CD14-positive monocyte (primary cell): ENCODE results near the gene ADGRE3. TPM values are rescaled to one million over a fixed set of nuclear protein-coding genes. Genes with fewer than 3 reads are reported as not detected.

ENCODE experiments used
- DNase-seq, 3 donors: peaks; one replicate each; pipeline ENCODE4 v3.0.0-alpha.2; 2011 to 2022
- H2AFZ ChIP-seq: 2 replicates; pipeline ENCODE4 v1.6.0; 2012; ENCODE audit warnings: mild to moderate bottlenecking, low read depth, low read length, inconsistent platforms; ENCODE audit not compliant: insufficient read depth, poor library complexity, severe bottlenecking
- H3K27ac ChIP-seq, 2 donors: 1 replicate in 1 of 2; 2 replicates in 1 of 2; pipeline ENCODE4 v1.5.1; 2012 to 2013; ENCODE audit warnings: low read length in 2 of 2, control low read depth in 1 of 2, inconsistent platforms in 1 of 2, low read depth in 1 of 2, mild to moderate bottlenecking in 1 of 2
- H3K27me3 ChIP-seq, 2 donors: one replicate each; pipeline versions ENCODE4 v1.6.0 to v1.6.1; 2011 to 2013; ENCODE audit warnings: low read length in 2 of 2; ENCODE audit not compliant: control insufficient read depth in 2 of 2, insufficient read depth in 2 of 2
- H3K36me3 ChIP-seq, 2 donors: replicated peaks in 1 of 2; 1 replicate in 1 of 2; 2 replicates in 1 of 2; pipeline versions ENCODE4 v1.5.1 to v1.6.1; 2012 to 2013; ENCODE audit warnings: low read length in 2 of 2, control low read depth in 1 of 2, inconsistent platforms in 1 of 2, mild to moderate bottlenecking in 1 of 2; ENCODE audit not compliant: insufficient read depth in 2 of 2, control insufficient read depth in 1 of 2
- H3K4me1 ChIP-seq, 2 donors: 1 replicate in 1 of 2; 2 replicates in 1 of 2; pipeline versions ENCODE4 v1.5.1 to v1.6.1; 2012 to 2013; ENCODE audit warnings: low read length in 2 of 2, control low read depth in 1 of 2, inconsistent platforms in 1 of 2, mild to moderate bottlenecking in 1 of 2, moderate library complexity in 1 of 2; ENCODE audit not compliant: insufficient read depth in 2 of 2, control insufficient read depth in 1 of 2
- H3K4me2 ChIP-seq: replicated peaks from 2 replicates; pipeline ENCODE3; 2012; ENCODE audit warnings: low read length, moderate library complexity, mild to moderate bottlenecking; ENCODE audit not compliant: poor library complexity, severe bottlenecking; ENCODE audit errors: extremely low read depth
- H3K4me3 ChIP-seq, 3 experiments: fragments of 200-600 bp in 1 of 3; sonication (generic) in 1 of 3; replicated peaks in 1 of 3; 1 replicate in 2 of 3; 2 replicates in 1 of 3; pipeline ENCODE4 v1.5.1; 2011 to 2013; ENCODE audit warnings: low read length in 3 of 3, mild to moderate bottlenecking in 3 of 3, control low read depth in 2 of 3, low read depth in 2 of 3, inconsistent platforms in 1 of 3, moderate library complexity in 1 of 3
- H3K79me2 ChIP-seq: 2 replicates; pipeline ENCODE4 v1.6.0; 2012; ENCODE audit warnings: mild to moderate bottlenecking, control low read depth, inconsistent platforms, low read length, moderate library complexity; ENCODE audit not compliant: insufficient read depth
- H3K9ac ChIP-seq: 2 replicates; pipeline ENCODE4 v1.6.0; 2017; ENCODE audit warnings: low read length, mild to moderate bottlenecking; ENCODE audit not compliant: insufficient read depth, poor library complexity, severe bottlenecking
- H3K9me3 ChIP-seq, 2 donors: replicated peaks in 1 of 2; 1 replicate in 1 of 2; 2 replicates in 1 of 2; pipeline versions ENCODE4 v1.5.1 to v1.6.1; 2012 to 2013; ENCODE audit warnings: low read length in 2 of 2, control low read depth in 1 of 2; ENCODE audit not compliant: control insufficient read depth in 1 of 2, insufficient read depth in 1 of 2
- H4K20me1 ChIP-seq: 2 replicates; pipeline ENCODE4 v1.6.0; 2012; ENCODE audit warnings: mild to moderate bottlenecking, low read length, control low read depth, moderate library complexity; ENCODE audit not compliant: insufficient read depth
- H3K27ac Mint-ChIP-seq, 7 donors: one replicate each; pipeline ENCODE4 v1.8.0; 2020; ENCODE audit warnings: mild to moderate bottlenecking in 7 of 7, mixed read lengths in 7 of 7, moderate library complexity in 6 of 7, inconsistent platforms in 2 of 7
- H3K27me3 Mint-ChIP-seq, 3 donors: one replicate each; pipeline ENCODE4 v1.8.0; 2021 to 2022; ENCODE audit warnings: low read depth in 3 of 3, mild to moderate bottlenecking in 3 of 3, mixed read lengths in 3 of 3, moderate library complexity in 3 of 3, inconsistent platforms in 1 of 3
- H3K36me3 Mint-ChIP-seq, 2 donors: one replicate each; pipeline ENCODE4 v1.8.0; 2020; ENCODE audit warnings: mixed read lengths in 2 of 2, inconsistent platforms in 1 of 2, mild to moderate bottlenecking in 1 of 2
- H3K4me1 Mint-ChIP-seq: one replicate; pipeline ENCODE4 v1.8.0; 2020; ENCODE audit warnings: mild to moderate bottlenecking, mixed read lengths
- H3K4me3 Mint-ChIP-seq, 2 donors: one replicate each; pipeline ENCODE4 v1.8.0; 2020; ENCODE audit warnings: mild to moderate bottlenecking in 2 of 2, mixed read lengths in 2 of 2, moderate library complexity in 1 of 2
- H3K9me3 Mint-ChIP-seq, 7 donors: one replicate each; pipeline ENCODE4 v1.8.0; 2020 to 2022; ENCODE audit warnings: mixed read lengths in 7 of 7, mild to moderate bottlenecking in 6 of 7, moderate library complexity in 6 of 7, inconsistent platforms in 2 of 7
- WGBS: methylation state at CpG from one replicate; pipeline ENCODE4 v1.1.5; 2013; ENCODE audit warnings: missing lambda C conversion rate; ENCODE audit not compliant: insufficient coverage; 5-methylcytosine and 5-hydroxymethylcytosine counted together
- intact Hi-C, 2 donors: fragments of 100-400 bp; cut with micrococcal nuclease; formaldehyde crosslinking; loops; one replicate each; pipeline versions ENCODE4 v1.15.0 to v1.15.1; 2023
- polyA plus RNA-seq, 3 donors: library from polyadenylated mRNA; depleted of rRNA in 1 of 3; unstranded in 2 of 3; stranded (reverse) in 1 of 3; fragments of 300-500 nt in 2 of 3; fragments of >200 nt in 1 of 3; fragmentation: Illumina TruSeq in 2 of 3; gene quantifications; 1 replicate in 2 of 3; 2 replicates in 1 of 3; pipeline ENCODE4 v1.2.3, GENCODE V29; 2012 to 2021
- TF ChIP-seq, protein P1 (sequence below): fragments of 200-600 bp; IDR thresholded peaks from one replicate; pipeline ENCODE4 v1.8.0; 2022; ENCODE audit warnings: antibody characterized with exemption, mild to moderate bottlenecking

Gene ADGRE3
- polyA plus RNA-seq, 3 donors, result 27.3 to 92.0 (median 28.3) TPM

DNA sequence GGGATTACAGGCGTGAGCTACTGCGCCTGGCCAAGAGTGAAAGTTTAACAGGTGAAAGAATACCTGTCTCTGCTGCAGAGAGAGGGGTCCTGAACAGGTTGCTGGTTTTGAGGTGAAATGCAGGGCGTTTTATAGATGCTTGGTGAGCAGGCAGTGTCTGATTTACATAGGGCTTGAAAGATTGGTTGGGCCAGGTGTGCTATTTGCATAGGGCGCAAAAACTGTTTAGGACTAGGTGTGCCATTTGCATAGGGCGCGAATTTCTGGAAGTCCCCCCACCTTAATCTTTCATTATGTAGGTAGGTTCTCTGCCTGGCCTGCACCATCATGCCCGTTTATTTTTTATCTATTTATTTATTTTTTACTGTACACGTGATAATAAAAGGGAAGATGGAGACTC lies 98.3 kb downstream of the ADGRE3 start:
- no peak overlapping the region for H3K4me3 ChIP-seq
- TF ChIP-seq, protein P1, sequence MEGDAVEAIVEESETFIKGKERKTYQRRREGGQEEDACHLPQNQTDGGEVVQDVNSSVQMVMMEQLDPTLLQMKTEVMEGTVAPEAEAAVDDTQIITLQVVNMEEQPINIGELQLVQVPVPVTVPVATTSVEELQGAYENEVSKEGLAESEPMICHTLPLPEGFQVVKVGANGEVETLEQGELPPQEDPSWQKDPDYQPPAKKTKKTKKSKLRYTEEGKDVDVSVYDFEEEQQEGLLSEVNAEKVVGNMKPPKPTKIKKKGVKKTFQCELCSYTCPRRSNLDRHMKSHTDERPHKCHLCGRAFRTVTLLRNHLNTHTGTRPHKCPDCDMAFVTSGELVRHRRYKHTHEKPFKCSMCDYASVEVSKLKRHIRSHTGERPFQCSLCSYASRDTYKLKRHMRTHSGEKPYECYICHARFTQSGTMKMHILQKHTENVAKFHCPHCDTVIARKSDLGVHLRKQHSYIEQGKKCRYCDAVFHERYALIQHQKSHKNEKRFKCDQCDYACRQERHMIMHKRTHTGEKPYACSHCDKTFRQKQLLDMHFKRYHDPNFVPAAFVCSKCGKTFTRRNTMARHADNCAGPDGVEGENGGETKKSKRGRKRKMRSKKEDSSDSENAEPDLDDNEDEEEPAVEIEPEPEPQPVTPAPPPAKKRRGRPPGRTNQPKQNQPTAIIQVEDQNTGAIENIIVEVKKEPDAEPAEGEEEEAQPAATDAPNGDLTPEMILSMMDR, result no peak
- H2AFZ ChIP-seq, result no peak overlapping the region
- Mint-ChIP-seq H3K36me3 (no peaks in the 10 kb centered on the region), H3K27me3 (peaks cover 0 to 2% (median 1%) of the 10 kb centered on the region in 3 donors), H3K4me3 (no peak overlapping the region), H3K27ac (no peak overlapping the region), H3K4me1 (peaks cover 23% of the 10 kb centered on the region), H3K9me3 (no peaks in the 10 kb centered on the region)
- H3K27me3 ChIP-seq, result no peaks in the 10 kb centered on the region
- H3K9me3 ChIP-seq, result no peaks in the 10 kb centered on the region
- 95% methylated on average over 2 of the region's 8 CpGs for WGBS
- intact Hi-C loops, result loop anchor here (5.0 to 10.0 kb wide), 3 partner anchors 41 to 198 kb away; partner anchors contain the start of gene ADGRE2 (in 1 of the 2)
- H3K27ac ChIP-seq, result no peak overlapping the region
- peaks cover 18 to 22% of the 10 kb centered on the region in 2 donors for H3K4me1 ChIP-seq
- H3K9ac ChIP-seq, result no peak overlapping the region
- no peaks in the 10 kb centered on the region for H4K20me1 ChIP-seq
- no peak overlapping the region for H3K4me2 ChIP-seq
- no peak for DNase-seq
- H3K79me2 ChIP-seq, result peaks cover 7% of the 10 kb centered on the region
- no peaks in the 10 kb centered on the region for H3K36me3 ChIP-seq

DNA sequence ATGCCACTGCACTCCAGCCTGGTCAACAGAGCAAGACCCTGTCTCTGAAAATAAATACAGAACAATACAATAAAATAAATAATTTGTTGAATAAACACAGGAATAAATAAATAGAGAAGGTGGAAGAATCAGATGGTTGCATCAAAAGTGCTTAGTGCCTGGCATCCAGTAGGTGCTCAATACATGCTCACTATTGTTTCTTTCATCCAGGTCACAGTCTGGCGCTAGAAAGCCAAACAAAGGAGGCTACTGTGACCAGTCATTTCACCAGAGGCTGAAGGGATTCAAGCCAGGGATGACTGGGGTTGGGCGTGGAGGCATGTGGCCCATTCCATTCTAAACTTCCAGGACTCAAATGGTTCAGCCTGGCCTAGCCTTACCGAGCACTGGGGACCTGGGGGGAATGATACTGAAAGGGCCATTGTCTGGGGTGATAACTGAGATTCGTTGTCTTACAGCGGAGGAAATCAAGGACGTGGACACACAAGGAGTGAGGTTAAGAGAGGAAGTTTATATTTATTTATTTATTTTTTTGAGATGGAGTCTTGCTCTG lies 99.1 kb downstream of the ADGRE3 start:
- Mint-ChIP-seq H3K4me1 (peaks cover 30% of the 10 kb centered on the region), H3K4me3 (no peak overlapping the region), H3K27ac (peak overlapping the region in 3 of 7 donors; percentile 5 to 85 (median 77)), H3K36me3 (no peaks in the 10 kb centered on the region), H3K9me3 (no peaks in the 10 kb centered on the region), H3K27me3 (peaks cover 0 to 2% (median 1%) of the 10 kb centered on the region in 3 donors)
- TF ChIP-seq, protein P1, result no peak
- 92% methylated on average over 4 of the region's 6 CpGs for WGBS
- peaks cover 15% of the 10 kb centered on the region for H3K79me2 ChIP-seq
- H3K9ac ChIP-seq, result no peak overlapping the region
- no peak for DNase-seq
- no peak overlapping the region for H3K4me2 ChIP-seq
- H3K27me3 ChIP-seq, result no peaks in the 10 kb centered on the region
- peaks cover 27 to 30% of the 10 kb centered on the region in 2 donors for H3K4me1 ChIP-seq
- intact Hi-C loops, result loop anchor here (2.0 to 10.0 kb wide), 5 partner anchors 39 to 199 kb away; partner anchors contain the start of gene ADGRE2 (in 1 of the 2)
- no peaks in the 10 kb centered on the region for H3K36me3 ChIP-seq
- H3K9me3 ChIP-seq, result no peaks in the 10 kb centered on the region
- peaks cover 6% of the 10 kb centered on the region for H4K20me1 ChIP-seq
- no peak overlapping the region for H2AFZ ChIP-seq
- H3K4me3 ChIP-seq, result no peak overlapping the region
- H3K27ac ChIP-seq, result no peak overlapping the region
